GM12892 (cell line): ENCODE results near the gene ZEB2.

Source experiments
- POLR2A ChIP-seq: IDR thresholded peaks from 2 replicates; pipeline ENCODE4 v1.6.1; 2011; ENCODE audit warnings: low read depth, low read length, control low read depth
- TAF1 ChIP-seq: IDR thresholded peaks from 2 replicates; pipeline ENCODE4 v1.6.1; 2011; ENCODE audit warnings: low read depth, mild to moderate bottlenecking, control low read depth, low read length, borderline replicate concordance

- TF ChIP-seq POLR2A, result no peak
- no peak for TF ChIP-seq TAF1
These were observed 176.8 kb downstream of the ZEB2 start for GRCh38 chr2:144343145-144343544.
